Measurements from ENCODE around the gene REPIN1.
A peak's percentile ranks its signal among the peaks of the same experiment; 100 is the strongest.

The REPIN1 gene

DNA sequence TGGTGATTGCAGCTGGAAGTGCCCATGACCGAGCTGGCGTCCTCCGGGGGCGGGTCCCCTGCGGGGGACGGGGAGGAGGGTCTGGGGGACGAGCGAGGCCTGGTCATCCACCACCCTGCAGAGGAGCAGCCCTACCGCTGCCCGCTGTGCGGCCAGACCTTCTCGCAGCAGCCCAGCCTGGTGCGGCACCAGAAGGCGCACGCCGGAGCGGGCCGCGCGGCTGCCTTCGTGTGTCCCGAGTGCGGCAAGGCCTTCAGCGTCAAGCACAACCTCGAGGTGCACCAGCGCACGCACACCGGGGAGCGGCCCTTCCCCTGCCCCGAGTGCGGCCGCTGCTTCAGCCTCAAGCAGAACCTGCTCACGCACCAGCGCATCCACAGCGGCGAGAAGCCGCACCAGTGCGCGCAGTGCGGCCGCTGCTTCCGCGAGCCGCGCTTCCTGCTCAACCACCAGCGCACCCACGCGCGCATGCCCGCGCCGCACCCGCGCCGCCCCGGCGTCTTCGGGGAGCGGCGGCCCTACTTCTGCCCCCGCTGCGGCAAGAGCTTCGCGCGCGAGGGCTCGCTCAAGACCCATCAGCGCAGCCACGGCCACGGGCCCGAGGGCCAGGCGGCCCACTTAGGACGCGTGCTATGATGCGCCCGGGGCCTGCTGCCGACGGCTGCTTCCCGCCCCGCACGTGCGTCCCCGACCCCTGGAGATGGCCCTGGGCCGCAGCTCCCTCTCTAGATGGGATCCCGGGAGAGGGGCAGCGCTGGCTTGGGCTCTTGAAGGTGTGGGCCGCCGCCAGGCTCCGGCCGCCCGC is 39.2 kb downstream of the REPIN1 start:
- no peak for DNase-seq (ENCODE audit: low read depth)

- no peak for DNase-seq (ENCODE audit: low read depth)
Observed at GRCh38 chr7:150408393-150409299, 40.0 kb downstream of the REPIN1 start.

DNA sequence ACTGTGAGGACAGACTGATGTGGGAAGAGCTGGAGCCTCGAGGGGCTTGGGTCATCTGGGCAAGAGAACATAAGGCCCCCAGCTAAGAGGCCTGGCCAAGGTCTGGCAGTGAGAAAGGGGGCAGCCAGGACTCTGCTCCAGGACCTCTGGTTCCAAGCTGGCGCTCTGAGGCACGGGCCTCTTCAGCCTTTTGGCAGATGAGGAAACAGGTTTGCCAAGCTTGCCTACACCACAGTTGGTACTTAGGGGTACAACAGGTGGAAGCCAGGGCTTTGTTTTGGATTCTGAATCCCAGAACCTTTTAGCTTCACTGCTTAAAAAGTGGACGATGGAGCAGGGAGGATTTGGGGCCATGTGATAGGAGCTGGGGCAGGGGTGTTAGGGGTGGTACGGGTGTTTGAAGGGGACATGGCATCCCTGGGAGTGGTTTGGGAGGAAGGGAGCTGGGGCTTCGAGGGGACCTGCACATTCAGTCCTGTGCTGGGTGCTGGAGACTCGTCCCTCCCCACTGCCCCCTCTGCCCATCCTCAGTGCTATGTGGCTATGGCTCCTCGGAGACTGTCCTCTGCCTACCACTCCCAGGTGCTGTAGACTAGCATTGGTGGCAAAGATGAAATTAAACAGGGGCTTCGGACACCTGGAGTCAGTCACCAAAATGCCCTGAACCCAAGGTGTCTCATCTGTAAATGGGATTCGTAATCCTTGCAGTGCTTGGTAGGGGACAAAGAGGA is 40.8 kb downstream of the REPIN1 start:
- DNase-seq (ENCODE audit: low read depth) = no peak

GRCh38 chr7:150410131-150410530 is 41.5 kb downstream of the REPIN1 start:
- DNase-seq (ENCODE audit: low read depth) = no peak

- DNase-seq (ENCODE audit: low read depth) = no peak
Observed at GRCh38 chr7:150410680-150411346, 42.2 kb downstream of the REPIN1 start.

DNA sequence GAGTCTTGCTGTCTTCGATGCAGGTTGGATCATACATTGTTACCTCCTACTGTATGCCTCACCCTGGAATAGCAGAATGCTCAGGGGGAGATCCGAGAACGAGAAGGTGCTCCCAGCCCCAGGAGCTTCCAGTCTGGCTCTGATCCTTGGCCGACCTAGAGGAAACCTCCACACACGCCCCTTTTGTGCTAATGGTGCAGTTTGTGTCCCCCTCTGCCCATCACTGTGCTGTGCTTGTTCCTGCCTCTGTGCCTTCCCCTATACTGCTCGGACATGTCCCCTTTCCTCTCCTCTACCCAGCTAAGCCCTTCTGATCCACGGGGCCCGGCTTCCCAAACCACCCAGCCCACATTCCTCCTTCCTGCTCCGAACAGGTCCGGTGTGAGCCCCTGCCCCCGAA is 43.0 kb downstream of the REPIN1 start:
- no peak for DNase-seq (ENCODE audit: low read depth)

GRCh38 chr7:150412016-150412415 is 43.4 kb downstream of the REPIN1 start:
- no peak for DNase-seq (ENCODE audit: low read depth)

GRCh38 chr7:150412518-150413488 is 44.2 kb downstream of the REPIN1 start:
- no peak for DNase-seq (ENCODE audit: low read depth)

DNA sequence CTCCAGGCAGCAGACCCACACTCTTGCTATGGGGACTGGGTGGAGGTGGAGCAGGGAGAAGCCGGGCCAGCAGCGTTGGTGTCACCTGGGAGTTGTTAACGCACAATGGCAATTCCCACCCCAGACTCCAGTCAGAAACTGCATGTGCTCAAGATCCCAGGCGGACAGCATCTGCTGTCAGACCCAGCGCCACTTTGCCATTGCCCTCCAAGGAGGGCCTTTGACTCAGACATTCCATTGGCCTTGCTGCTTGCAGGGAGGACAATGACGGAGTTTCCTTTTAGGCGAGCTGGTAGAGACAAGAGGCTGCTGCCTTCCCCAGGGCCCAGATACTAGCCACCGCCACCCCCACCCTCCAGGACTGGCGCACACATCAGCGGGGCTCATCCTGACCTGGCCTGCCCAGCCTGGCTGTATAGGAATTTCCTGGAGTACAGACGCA is 45.0 kb downstream of the REPIN1 start:
- DNase-seq (ENCODE audit: low read depth) = no peak

DNA sequence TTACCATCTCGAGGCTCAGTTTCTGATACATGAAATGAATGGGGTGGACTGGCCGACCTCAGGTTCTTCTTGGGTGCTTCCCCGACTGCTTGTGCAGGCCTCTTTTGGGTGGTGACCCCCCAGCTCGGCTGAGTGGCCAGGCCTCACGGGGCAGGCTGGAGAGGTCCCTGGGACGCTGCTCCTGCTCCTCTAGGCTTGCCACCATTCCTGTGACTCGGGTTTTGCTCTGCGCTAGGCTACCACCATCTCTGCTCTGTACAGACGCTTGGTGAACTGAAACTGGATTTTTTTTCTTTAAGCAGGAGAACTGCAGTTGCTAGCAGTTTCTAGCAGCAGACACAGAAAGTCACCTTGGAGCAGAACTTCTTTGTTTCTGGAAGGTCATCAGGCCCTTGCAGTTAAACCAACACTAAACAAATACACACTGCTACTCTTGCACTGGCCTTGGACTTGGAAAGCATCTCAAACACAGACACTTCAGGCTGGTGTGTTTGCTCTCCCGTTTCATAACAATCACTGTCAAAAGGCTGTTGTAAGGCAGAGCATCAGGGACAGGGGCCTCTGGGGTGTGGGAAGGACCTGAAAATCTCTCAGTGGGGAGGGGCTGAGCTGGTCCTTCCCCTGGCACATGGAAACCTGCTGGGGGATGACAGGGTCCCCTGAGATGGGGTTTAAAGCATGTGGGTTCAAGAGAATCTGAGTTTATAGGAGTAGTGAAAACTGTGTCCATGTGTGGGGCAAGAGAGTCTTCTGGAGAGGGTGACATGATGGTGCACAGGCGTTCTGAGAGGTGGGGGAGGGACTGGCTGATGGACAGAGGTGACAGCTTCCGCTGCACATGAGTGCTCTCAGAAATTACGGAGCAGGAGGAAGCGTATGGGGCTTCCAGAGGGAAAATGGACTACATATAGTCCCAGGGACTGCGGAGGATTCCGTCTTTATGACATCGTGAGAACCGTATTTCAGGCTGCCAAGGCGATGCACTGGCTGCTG is 46.8 kb downstream of the REPIN1 start:
- no peak for DNase-seq (ENCODE audit: low read depth)

- DNase-seq (ENCODE audit: low read depth) = no peak
Observed at GRCh38 chr7:150417239-150417638, 48.6 kb downstream of the REPIN1 start.

GRCh38 chr7:150417863-150418262 is 49.2 kb downstream of the REPIN1 start:
- DNase-seq (ENCODE audit: low read depth) = no peak

- DNase-seq (ENCODE audit: low read depth) = no peak
Observed at GRCh38 chr7:150420242-150420641, 51.6 kb downstream of the REPIN1 start.

- peak; percentile 49 for DNase-seq (ENCODE audit: low read depth)
Observed at GRCh38 chr7:150420987-150421674, 52.5 kb downstream of the REPIN1 start.

- no peak for DNase-seq (ENCODE audit: low read depth)
Observed at GRCh38 chr7:150421831-150422230, 53.2 kb downstream of the REPIN1 start.

Measured in GM04504 (cell line).